DOHH2 (cell line): ENCODE results near the gene GMPS.
"Not testable (repeated sequence)": the region's sequence is repeated elsewhere in the genome, so short reads cannot be mapped to it uniquely, and the experiment has no call there.

Source experiments
- H3F3A ChIP-seq: fragments of 200-600 bp; sonication (generic), shearing (Covaris generic); 2 replicates; pipeline ENCODE4 v1.6.0; 2016; ENCODE audit warnings: antibody characterized with exemption, mild to moderate bottlenecking; ENCODE audit not compliant: control insufficient read depth, insufficient read depth
- H3K27ac ChIP-seq: fragments of 200-600 bp; sonication (generic); 2 replicates; pipeline ENCODE4 v1.5.1; 2014; ENCODE audit warnings: low read depth, mild to moderate bottlenecking, low read length, moderate library complexity
- H3K27me3 ChIP-seq: fragments of 200-600 bp; sonication (generic); 2 replicates; pipeline ENCODE4 v1.6.1; 2014; ENCODE audit warnings: mild to moderate bottlenecking, low read length, mixed read lengths; ENCODE audit not compliant: control insufficient read depth
- H3K36me3 ChIP-seq: fragments of 200-600 bp; sonication (generic); 2 replicates; pipeline ENCODE4 v1.6.1; 2014; ENCODE audit warnings: mild to moderate bottlenecking, low read length, moderate library complexity, mixed read lengths; ENCODE audit not compliant: control insufficient read depth
- H3K4me1 ChIP-seq: fragments of 200-600 bp; sonication (generic); 2 replicates; pipeline ENCODE4 v1.6.1; 2014; ENCODE audit warnings: mild to moderate bottlenecking, low read length, mixed read lengths; ENCODE audit not compliant: control insufficient read depth
- H3K4me2 ChIP-seq: fragments of 200-600 bp; sonication (generic); 2 replicates; pipeline ENCODE4 v1.6.0; 2014; ENCODE audit warnings: mild to moderate bottlenecking, low read length, moderate library complexity
- H3K4me3 ChIP-seq: fragments of 200-600 bp; sonication (generic); 2 replicates; pipeline ENCODE4 v1.5.1; 2014; ENCODE audit warnings: mild to moderate bottlenecking, low read length, mixed read lengths
- H3K79me2 ChIP-seq: fragments of 200-600 bp; sonication (generic); 2 replicates; pipeline ENCODE4 v1.6.1; 2014; ENCODE audit warnings: mild to moderate bottlenecking, low read length, mixed read lengths; ENCODE audit not compliant: control insufficient read depth
- H3K9me2 ChIP-seq: fragments of 200-600 bp; sonication (generic); replicated peaks from 2 replicates; pipeline ENCODE4 v1.6.1; 2014; ENCODE audit warnings: mild to moderate bottlenecking, low read length, mixed read lengths; ENCODE audit not compliant: control insufficient read depth
- H3K9me3 ChIP-seq: fragments of 200-600 bp; sonication (generic); 2 replicates; pipeline ENCODE4 v1.6.1; 2014; ENCODE audit warnings: antibody characterized with exemption, low read length, mixed read lengths; ENCODE audit not compliant: control insufficient read depth, insufficient read depth
- H4K20me1 ChIP-seq: fragments of 200-600 bp; sonication (generic); 2 replicates; pipeline ENCODE4 v1.6.0; 2014; ENCODE audit warnings: low read depth, mild to moderate bottlenecking, antibody characterized with exemption, low read length, moderate library complexity; ENCODE audit not compliant: control insufficient read depth, insufficient read depth
- EZH2phosphoT487 ChIP-seq: fragments of 200-600 bp; sonication (generic); IDR thresholded peaks from 2 replicates; pipeline ENCODE4 v1.6.1; 2017; ENCODE audit warnings: borderline replicate concordance, mild to moderate bottlenecking, antibody characterized with exemption, low read length, moderate library complexity, mixed read lengths
- TF ChIP-seq, protein P1 (sequence below): fragments of 200-600 bp; sonication (generic); IDR thresholded peaks from one replicate; pipeline ENCODE4 v1.5.1; 2014; ENCODE audit warnings: antibody characterized with exemption, mild to moderate bottlenecking, low read depth, low read length; ENCODE audit not compliant: poor library complexity, severe bottlenecking

The GMPS gene

DNA sequence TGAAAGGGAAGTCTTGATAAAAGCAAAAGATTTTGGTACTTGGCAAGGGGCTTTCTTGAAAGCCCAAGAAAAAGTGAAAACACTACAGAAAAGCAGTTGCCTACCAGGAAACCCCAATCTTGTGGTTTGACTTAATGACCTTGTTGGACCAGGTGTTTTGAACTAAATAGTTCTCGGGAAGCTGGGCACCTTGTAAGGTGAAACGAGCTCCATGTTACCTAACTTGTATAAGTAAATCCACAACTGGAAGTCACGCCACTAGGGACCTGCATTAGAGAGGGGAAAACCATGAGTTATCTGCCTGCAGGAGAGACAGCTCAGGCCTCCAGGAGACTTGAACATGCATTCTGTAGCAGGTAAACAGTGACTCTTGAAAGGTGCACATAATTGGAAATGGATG lies 88.2 kb downstream of the GMPS start:
- H3K9me3 ChIP-seq: no peaks in the 10 kb centered on the region
- H3K27me3 ChIP-seq: no peaks in the 10 kb centered on the region
- H3K9me2 ChIP-seq: no peaks in the 10 kb centered on the region
- no peaks in the 10 kb centered on the region for H3K79me2 ChIP-seq
- no peaks in the 10 kb centered on the region for H3F3A ChIP-seq
- H3K4me3 ChIP-seq: no peak overlapping the region
- H4K20me1 ChIP-seq: no peaks in the 10 kb centered on the region
- TF ChIP-seq, protein P1, sequence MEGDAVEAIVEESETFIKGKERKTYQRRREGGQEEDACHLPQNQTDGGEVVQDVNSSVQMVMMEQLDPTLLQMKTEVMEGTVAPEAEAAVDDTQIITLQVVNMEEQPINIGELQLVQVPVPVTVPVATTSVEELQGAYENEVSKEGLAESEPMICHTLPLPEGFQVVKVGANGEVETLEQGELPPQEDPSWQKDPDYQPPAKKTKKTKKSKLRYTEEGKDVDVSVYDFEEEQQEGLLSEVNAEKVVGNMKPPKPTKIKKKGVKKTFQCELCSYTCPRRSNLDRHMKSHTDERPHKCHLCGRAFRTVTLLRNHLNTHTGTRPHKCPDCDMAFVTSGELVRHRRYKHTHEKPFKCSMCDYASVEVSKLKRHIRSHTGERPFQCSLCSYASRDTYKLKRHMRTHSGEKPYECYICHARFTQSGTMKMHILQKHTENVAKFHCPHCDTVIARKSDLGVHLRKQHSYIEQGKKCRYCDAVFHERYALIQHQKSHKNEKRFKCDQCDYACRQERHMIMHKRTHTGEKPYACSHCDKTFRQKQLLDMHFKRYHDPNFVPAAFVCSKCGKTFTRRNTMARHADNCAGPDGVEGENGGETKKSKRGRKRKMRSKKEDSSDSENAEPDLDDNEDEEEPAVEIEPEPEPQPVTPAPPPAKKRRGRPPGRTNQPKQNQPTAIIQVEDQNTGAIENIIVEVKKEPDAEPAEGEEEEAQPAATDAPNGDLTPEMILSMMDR: no peak
- no peak for TF ChIP-seq EZH2phosphoT487
- no peak overlapping the region for H3K27ac ChIP-seq
- no peaks in the 10 kb centered on the region for H3K36me3 ChIP-seq
- no peaks in the 10 kb centered on the region for H3K4me1 ChIP-seq
- H3K4me2 ChIP-seq: no peak overlapping the region

DNA sequence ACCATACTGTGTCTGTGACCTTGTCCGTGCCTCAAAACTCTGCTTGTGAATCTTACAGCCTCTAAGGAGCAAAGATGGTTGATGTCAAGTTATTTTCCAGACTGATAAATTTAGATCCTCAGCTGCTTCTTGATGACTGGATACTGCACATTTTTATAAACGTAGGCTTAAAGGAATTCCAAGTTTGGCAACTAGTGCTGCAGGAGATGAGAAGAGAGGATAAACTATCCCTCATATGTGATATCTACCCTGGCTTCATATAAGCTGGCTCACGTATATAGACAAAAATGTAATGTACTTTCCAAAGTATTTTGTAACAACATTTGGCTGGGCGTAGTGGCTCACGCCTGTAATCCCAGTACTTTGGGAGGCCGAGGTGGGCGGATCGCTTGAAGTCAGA lies 89.6 kb downstream of the GMPS start:
- H3K27me3 ChIP-seq: no peaks in the 10 kb centered on the region
- no peaks in the 10 kb centered on the region for H3F3A ChIP-seq
- no peak overlapping the region for H3K4me3 ChIP-seq
- no peaks in the 10 kb centered on the region for H3K36me3 ChIP-seq
- H3K79me2 ChIP-seq: no peaks in the 10 kb centered on the region
- no peak overlapping the region for H3K27ac ChIP-seq
- H4K20me1 ChIP-seq: no peaks in the 10 kb centered on the region
- no peak overlapping the region for H3K4me2 ChIP-seq
- no peaks in the 10 kb centered on the region for H3K4me1 ChIP-seq
- H3K9me3 ChIP-seq: no peaks in the 10 kb centered on the region
- no peaks in the 10 kb centered on the region for H3K9me2 ChIP-seq
- TF ChIP-seq, protein P1: no peak
- TF ChIP-seq EZH2phosphoT487: no peak

DNA sequence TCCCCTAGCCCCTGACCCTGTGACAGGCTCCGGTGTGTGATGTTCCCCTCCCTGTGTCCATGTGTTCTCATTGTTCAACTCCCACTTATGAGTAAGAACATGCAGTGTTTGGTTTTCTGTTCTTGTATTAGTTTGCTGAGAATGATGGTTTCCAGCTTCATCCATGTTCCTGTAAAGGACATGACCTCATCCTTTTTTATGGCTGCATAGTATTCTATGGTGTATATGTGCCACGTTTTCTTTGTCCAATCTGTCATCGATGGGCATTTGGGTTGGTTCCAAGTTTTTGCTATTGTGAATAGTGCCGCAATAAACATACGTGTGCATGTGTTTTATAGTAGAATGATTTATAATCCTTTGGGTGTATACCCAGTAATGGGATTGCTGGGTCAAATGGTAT lies 90.6 kb downstream of the GMPS start:
- not testable (repeated sequence) for H3K79me2 ChIP-seq, H3K4me3 ChIP-seq, H3K4me1 ChIP-seq, H3K27me3 ChIP-seq, H3K9me2 ChIP-seq, H3K27ac ChIP-seq, H4K20me1 ChIP-seq, H3F3A ChIP-seq, H3K9me3 ChIP-seq, H3K36me3 ChIP-seq, H3K4me2 ChIP-seq

DNA sequence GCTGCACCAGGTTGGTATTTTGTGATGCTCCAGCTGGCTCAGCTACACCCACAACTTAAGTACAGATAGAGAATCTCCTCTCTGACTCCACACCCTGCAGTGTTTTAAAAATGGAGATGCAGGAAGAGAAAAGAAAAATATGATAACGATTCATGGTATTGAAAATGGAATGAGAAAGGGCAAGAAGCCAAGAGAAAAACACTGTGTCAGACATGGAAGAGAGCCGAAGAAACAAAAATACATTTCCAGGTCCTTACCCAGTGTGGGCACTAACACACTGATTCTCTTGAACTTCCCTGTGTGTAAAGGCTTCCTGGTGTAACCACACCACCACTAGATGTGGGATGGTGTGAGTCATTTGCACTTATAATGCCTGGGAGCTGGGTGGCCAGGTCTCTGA lies 93.1 kb downstream of the GMPS start:
- Histone ChIP-seq H3K27me3 (no peaks in the 10 kb centered on the region), H4K20me1 (no peaks in the 10 kb centered on the region), H3K79me2 (no peaks in the 10 kb centered on the region), H3K4me3 (no peak overlapping the region), H3K36me3 (no peaks in the 10 kb centered on the region), H3K4me1 (no peaks in the 10 kb centered on the region), H3K9me2 (no peaks in the 10 kb centered on the region), H3F3A (no peaks in the 10 kb centered on the region), H3K27ac (no peak overlapping the region), H3K4me2 (no peak overlapping the region), H3K9me3 (no peaks in the 10 kb centered on the region)
- no peak for TF ChIP-seq EZH2phosphoT487

DNA sequence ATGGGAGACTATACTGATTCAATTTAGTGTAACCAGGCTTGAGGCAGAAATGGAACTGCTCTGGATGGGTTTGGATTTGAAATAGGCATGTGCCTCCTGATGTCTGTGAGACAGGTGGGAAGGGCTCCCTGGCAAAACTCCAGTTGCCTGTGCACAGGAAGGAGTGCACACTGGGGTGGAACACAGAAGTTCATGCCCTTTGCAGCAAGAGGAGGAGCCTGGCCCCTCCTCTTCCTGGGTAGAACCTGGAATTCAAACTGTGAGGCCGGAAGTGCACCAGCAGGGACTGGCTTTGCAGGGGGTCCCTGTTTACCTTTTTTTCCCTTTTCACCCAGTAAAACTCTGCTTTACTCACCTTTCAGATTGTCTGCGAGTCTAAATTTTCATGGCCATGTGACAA lies 99.9 kb downstream of the GMPS start:
- Histone ChIP-seq H3K4me2 (no peak overlapping the region), H3K4me1 (no peaks in the 10 kb centered on the region), H3K79me2 (no peaks in the 10 kb centered on the region), H3F3A (no peaks in the 10 kb centered on the region), H3K4me3 (no peak overlapping the region), H3K9me3 (no peaks in the 10 kb centered on the region), H3K27ac (no peak overlapping the region), H4K20me1 (no peaks in the 10 kb centered on the region), H3K9me2 (no peaks in the 10 kb centered on the region), H3K36me3 (no peaks in the 10 kb centered on the region), H3K27me3 (no peaks in the 10 kb centered on the region)
- TF ChIP-seq EZH2phosphoT487: no peak
- TF ChIP-seq, protein P1: no peak
